ENCODE data around the gene ITGA1. TPM values are rescaled to one million over a fixed set of nuclear protein-coding genes. Genes with fewer than 3 reads are reported as not detected.
A peak's percentile ranks its signal among the peaks of the same experiment; 100 is the strongest.

Gene ITGA1
- total and polyA plus RNA-seq, 2 of the 13 experiments (the other 11 are each of a cell fraction or from before 2014, with no cell fraction given): 23.1 to 28.6 TPM

DNA sequence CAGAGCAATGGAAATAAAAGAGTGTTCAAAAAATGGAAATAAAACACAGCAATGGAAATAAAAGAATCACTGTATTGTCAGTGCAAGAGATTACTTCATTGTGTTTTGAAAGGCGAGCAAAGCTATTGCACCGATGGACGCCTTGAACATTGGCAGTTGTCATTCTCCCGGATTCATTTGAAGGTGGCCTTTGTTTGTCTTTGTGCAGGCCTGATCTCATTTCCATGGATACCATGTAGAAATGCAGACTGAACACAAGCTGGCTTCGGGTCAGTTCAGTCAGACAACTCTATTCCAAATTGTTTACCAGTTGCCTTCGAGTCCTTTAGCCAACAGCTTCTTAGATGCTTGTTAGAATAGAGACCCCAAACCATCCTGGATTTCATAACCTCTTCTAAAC, 209.7 kb downstream of the ITGA1 start (continued):
- TF ChIP-seq ZNF317 (CRISPR knock-in tag; IDR thresholded peaks at IDR 0.05) (0 out of 2 replicates have a peak, but pooled peaks have one; percentile 14), RARG (CRISPR knock-in tag; IDR thresholded peaks at IDR 0.05; ENCODE audit: low read depth) (no peak), IKZF5 (CRISPR knock-in tag; IDR thresholded peaks at IDR 0.05) (peak; percentile 46; the same call in 1 of the 2 replicates), MATR3 (CRISPR knock-in tag; IDR thresholded peaks at IDR 0.05) (no peak), MZF1 (CRISPR knock-in tag; IDR thresholded peaks at IDR 0.05; ENCODE audit: borderline replicate concordance) (no peak), LCORL (IDR thresholded peaks at IDR 0.05) (no peak), LCORL (CRISPR knock-in tag; IDR thresholded peaks at IDR 0.05) (peak; percentile 54; the same call in 1 of the 2 replicates), ZNF225 (CRISPR knock-in tag; IDR thresholded peaks at IDR 0.05) (no peak), HINFP (CRISPR knock-in tag; IDR thresholded peaks at IDR 0.05; ENCODE audit: low read depth) (no peak), MAFG (CRISPR knock-in tag; IDR thresholded peaks at IDR 0.05) (no peak), ZNF121 (CRISPR knock-in tag; IDR thresholded peaks at IDR 0.05) (0 out of 2 replicates have a peak, but pooled peaks have one; percentile 62), ELF3 (CRISPR knock-in tag; IDR thresholded peaks at IDR 0.05) (0 out of 2 replicates have a peak, but pooled peaks have one; percentile 39), SIN3A (IDR thresholded peaks at IDR 0.05; ENCODE audit: borderline replicate concordance, low read depth, low read length) (0 out of 2 replicates have a peak, but pooled peaks have one; percentile 62), CCAR2 (optimal IDR thresholded peaks at IDR 0.05; ENCODE audit: low read depth, low read length) (no peak), EP300 (IDR thresholded peaks at IDR 0.05; ENCODE audit: low read depth in 2 of 2, low read length in 2 of 2) (peak; percentile 72 to 75; a peak in 2 of 4 replicates), EP300 (CRISPR knock-in tag; IDR thresholded peaks at IDR 0.05; ENCODE audit: borderline replicate concordance) (peak; percentile 59; the same call in 1 of the 2 replicates), BCL6 (CRISPR knock-in tag; IDR thresholded peaks at IDR 0.05) (peak; percentile 32; the same call in 1 of the 2 replicates), KLF9 (CRISPR knock-in tag; IDR thresholded peaks at IDR 0.05; ENCODE audit: low read depth) (0 out of 2 replicates have a peak, but pooled peaks have one; percentile 29), AHDC1 (CRISPR knock-in tag; IDR thresholded peaks at IDR 0.05; ENCODE audit: borderline replicate concordance) (peak; percentile 19; the same call in 1 of the 2 replicates), FOSL2 (CRISPR knock-in tag; IDR thresholded peaks at IDR 0.05) (peak; percentile 57), ZNF792 (CRISPR knock-in tag; IDR thresholded peaks at IDR 0.05) (0 out of 2 replicates have a peak, but pooled peaks have one; percentile 37)
- TF ChIP-seq, protein P1, sequence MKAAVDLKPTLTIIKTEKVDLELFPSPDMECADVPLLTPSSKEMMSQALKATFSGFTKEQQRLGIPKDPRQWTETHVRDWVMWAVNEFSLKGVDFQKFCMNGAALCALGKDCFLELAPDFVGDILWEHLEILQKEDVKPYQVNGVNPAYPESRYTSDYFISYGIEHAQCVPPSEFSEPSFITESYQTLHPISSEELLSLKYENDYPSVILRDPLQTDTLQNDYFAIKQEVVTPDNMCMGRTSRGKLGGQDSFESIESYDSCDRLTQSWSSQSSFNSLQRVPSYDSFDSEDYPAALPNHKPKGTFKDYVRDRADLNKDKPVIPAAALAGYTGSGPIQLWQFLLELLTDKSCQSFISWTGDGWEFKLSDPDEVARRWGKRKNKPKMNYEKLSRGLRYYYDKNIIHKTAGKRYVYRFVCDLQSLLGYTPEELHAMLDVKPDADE (CRISPR knock-in tag; IDR thresholded peaks at IDR 0.05): no peak

Data from HepG2 (cell line).